Measurements from ENCODE around the gene PRR15.

PRR15 gene

GRCh38 chr7:29565982-29566746, 2.5 kb downstream of the PRR15 start:
- DNase-seq (ENCODE audit: low spot score), result no peak
- in situ Hi-C loops (cut with MboI; ENCODE audit: low pct_unique_long_range_greater_than_20kb, low sequenced_read_pairs, unreplicated experiment), result no loop called here
- no peak for TF ChIP-seq CTCF (IDR thresholded peaks at IDR 0.05; ENCODE audit: extremely low read depth, insufficient read depth, missing control alignments)

GRCh38 chr7:29567174-29567573, 3.5 kb downstream of the PRR15 start:
- DNase-seq (ENCODE audit: low spot score), result no peak
- in situ Hi-C loops (cut with MboI; ENCODE audit: low pct_unique_long_range_greater_than_20kb, low sequenced_read_pairs, unreplicated experiment), result no loop called here
- TF ChIP-seq CTCF (IDR thresholded peaks at IDR 0.05; ENCODE audit: extremely low read depth, insufficient read depth, missing control alignments), result no peak

- TF ChIP-seq CTCF (IDR thresholded peaks at IDR 0.05; ENCODE audit: extremely low read depth, insufficient read depth, missing control alignments), result no peak
- in situ Hi-C loops (cut with MboI; ENCODE audit: low pct_unique_long_range_greater_than_20kb, low sequenced_read_pairs, unreplicated experiment), result no loop called here
- no peak for DNase-seq (ENCODE audit: low spot score)
Observed at GRCh38 chr7:29569648-29570047, 6.0 kb downstream of the PRR15 start.

GRCh38 chr7:29572558-29572957, 8.9 kb downstream of the PRR15 start:
- TF ChIP-seq CTCF (IDR thresholded peaks at IDR 0.05; ENCODE audit: extremely low read depth, insufficient read depth, missing control alignments), result no peak
- in situ Hi-C loops (cut with MboI; ENCODE audit: low pct_unique_long_range_greater_than_20kb, low sequenced_read_pairs, unreplicated experiment), result no loop called here
- DNase-seq (ENCODE audit: low spot score), result no peak

GRCh38 chr7:29573567-29573966, 9.9 kb downstream of the PRR15 start:
- DNase-seq (ENCODE audit: low spot score), result no peak
- TF ChIP-seq CTCF (IDR thresholded peaks at IDR 0.05; ENCODE audit: extremely low read depth, insufficient read depth, missing control alignments), result no peak
- in situ Hi-C loops (cut with MboI; ENCODE audit: low pct_unique_long_range_greater_than_20kb, low sequenced_read_pairs, unreplicated experiment), result no loop called here

- in situ Hi-C loops (cut with MboI; ENCODE audit: low pct_unique_long_range_greater_than_20kb, low sequenced_read_pairs, unreplicated experiment), result no loop called here
Observed at GRCh38 chr7:29574659-29575058, 11.0 kb downstream of the PRR15 start.

More at GRCh38 chr7:29574659-29575058, 11.0 kb downstream of the PRR15 start:
- no peak for TF ChIP-seq CTCF (IDR thresholded peaks at IDR 0.05; ENCODE audit: extremely low read depth, insufficient read depth, missing control alignments)
- no peak for DNase-seq (ENCODE audit: low spot score)

Data from GM13977 (cell line).